Measurements from ENCODE around the gene CAPN11.

Gene CAPN11

DNA sequence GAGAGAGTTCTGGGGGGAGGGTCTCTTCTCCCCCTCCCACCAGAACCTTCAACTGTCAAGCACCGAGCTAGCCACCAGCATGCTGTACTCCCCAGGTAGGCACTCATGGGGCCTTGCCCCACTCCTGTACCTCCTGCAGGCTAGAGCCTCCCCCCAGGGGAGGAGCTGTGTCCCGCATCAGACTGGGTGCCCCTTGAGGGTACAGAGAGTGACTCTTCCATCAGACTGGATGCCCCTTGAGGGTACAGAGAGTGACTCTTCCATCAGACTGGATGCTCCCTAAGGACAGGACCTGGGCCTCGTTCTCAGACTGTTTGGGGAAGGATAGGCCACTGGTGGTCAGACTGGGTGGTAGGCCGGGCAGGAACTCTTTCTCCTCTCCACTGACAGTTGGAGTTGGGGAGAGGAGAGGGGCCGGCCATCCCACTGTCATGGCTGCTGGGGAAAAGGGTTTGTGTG is at the start of gene CAPN11:
CAPN11 (plus strand) TSS at position 51 of the 459 bp plus-strand sequence; CDS start at position 80, 29 bp downstream.
- no peak for DNase-seq

DNA sequence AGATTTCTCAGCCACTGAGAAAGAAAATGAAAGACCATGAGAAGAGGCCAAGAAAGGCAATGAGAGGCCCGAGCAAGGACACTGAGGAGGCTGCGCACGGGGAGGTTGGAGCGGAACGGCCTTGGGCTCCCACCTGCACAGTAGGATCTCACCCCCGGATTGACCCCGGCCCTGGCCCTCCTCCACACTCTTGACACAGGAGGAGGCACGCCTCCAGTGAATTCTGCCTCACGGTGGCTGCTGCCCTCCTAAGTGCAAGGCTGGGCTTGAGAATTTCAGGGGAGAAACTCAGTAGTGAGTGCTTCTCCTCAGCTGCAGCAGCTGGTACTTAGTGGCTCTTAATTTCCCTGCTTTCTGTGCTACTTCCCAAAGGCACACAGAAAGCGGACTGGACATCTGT is 49.4 kb upstream of the CAPN11 start:
- DNase-seq, result no peak

DNA sequence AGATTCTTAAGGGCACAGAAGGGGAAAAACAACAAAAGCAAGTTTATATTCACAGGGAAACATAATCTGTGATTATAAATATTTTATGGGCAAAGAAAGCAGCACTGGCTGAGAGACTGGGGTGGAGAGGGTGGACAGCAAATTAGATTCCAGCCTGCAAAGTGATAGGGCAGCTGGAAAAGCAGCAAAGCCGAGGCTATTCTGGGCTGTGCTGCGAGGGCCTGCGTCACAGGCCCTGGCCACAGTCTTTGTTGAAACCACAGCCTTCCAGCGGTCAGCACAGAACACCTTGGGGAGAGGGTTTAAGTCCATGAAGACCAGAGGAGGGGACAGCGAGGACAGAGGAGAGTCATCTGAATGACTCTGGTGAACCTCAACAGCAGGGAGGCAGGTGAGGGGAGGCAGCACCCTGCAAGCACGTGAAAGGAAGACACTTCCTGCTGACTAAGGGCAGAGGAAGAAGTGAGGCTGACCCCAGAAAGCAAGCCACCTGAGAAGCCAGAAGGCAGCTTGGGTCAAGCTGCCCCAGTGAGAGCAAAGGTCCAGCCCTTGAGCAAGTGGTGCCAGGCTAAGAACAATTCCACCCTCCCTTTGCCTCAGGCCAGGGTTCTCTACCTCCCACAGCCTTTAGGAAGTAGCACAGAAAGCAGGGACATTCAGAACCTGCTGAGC is 48.5 kb upstream of the CAPN11 start:
- no peak for DNase-seq

DNA sequence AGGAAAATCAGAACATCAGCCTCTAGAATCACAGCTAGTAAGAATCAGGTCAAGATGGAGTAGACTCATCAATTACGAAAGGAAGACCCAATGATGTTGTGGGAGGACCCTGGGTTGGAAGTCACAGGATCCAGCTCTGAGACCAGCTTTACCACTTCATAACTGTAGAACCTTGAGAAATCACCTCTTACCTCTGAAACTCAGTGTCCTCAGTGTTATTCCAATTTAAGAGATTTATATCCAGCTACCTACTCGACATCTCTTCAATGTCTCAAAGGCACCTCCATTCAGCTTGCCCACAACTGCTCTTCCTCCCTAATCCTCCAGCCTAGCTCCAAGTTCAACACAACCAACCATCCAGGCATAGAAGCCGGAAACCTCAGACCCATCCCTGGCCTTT is 47.7 kb upstream of the CAPN11 start:
- no peak for DNase-seq

DNA sequence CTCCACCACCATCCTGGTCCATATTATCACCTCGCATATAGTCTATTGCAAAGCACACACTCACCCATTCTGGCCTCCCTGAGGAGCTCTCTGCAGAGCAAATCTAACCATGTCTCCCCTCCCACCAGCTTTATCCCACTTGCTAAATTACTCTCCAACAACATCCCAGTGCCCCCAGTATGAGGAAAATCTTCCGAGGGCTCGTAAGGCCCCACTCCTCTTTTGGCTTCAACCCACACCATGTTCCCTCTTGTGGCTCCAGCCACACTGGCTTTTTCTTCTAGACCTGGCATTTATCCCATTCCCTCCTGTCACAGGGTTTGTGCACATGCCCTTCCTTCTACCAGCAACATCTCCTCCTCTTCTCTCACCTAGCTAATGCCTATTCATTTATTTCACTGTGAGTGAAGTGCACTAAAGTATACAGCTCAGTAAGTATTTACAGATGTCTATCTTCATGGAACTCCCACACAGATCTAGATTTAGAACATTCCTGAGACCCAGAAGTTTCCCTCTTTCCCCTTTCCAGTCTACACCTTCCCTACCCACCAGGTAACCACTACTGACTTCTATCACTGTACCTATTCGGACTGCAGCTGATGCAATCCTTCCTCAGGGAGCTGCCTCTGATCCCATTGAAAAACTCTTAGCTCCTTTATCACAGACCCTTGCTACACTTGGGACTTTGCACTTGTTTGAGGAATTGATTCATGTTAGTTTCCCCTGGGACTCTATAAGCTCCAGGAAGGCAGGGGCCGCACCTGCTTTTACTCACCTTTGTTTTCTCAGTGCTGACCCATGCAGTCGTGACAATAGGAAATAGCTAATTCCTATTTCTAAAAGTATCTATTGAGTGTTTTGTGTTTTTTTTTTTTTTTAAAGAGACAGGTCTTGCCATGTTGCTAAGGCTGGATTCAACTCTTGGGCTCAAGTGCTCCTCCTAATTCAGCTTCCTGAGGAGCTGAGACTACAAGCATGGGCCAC is 46.9 kb upstream of the CAPN11 start:
- no peak for DNase-seq

DNA sequence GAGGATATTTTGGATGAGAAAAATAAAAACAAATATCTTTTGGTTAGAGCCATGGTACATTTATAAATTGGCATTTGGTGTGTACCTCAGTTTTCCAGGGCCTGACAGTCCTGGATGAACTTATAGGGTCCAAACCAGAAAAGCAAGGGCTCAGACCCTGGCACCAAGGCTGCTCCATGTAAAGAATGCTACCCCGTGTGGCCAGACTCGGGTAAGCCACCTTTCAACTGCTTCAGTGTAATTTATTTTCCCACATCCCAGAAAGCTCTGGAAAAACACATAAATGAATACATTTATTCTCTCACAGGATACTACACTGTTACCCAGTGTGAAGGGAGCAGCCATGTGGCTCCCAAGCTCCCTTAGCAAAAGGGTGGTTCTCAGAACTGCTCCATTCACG is 45.2 kb upstream of the CAPN11 start:
- DNase-seq, result no peak

DNA sequence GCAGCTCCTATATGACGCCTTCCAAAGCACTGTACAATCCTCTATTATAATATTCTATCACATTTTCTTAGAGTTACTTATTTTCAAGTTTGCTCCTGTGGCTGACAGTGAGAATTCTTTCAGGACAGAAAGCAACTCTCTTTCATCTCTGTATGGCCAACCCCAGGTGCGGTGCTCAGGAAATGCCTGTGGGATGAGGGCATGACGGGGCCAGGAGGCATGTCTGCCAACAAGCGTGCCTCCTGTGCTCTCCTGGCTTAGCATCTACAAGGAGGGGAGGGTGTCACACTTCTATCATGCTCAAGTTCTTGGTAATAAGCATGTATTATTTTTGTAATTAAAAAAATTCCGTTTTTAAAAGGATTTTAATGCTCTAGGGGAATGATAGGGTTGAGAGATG is 42.8 kb upstream of the CAPN11 start:
- DNase-seq, result no peak

DNA sequence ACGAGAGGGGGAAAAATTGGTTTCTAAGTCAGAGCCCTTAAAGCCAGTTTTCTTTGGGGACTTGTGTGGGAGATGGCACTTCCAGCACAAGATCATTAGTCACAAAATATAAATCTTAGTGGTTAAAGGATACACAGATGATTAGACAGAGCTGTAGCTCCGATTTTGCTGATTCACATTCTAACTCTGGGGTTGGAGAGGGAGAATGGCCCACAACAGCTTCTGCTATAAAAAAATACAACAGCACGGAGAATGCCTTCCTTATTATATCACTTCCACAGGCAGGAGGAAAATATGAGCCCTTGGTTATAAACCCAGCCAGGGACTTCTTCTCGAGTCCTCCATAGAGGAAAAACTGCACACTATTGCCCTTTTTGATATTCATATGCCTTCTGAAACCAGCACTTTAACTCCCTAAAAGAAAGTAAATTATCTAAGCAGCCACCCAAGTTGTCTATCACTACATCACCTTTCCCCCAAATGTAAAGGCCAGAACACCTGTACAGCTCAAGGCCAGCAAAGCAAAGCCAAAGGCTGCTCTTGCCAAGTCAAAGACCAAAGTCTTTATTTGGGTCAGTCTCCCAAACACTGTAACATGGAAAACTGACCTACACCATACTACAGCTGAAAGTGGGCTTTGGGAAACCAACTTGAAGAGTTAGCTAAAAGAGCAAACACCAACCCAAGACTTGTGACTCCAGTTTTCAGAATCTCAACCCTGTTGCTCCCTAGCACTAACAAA is 41.8 kb upstream of the CAPN11 start:
- no peak for DNase-seq

DNA sequence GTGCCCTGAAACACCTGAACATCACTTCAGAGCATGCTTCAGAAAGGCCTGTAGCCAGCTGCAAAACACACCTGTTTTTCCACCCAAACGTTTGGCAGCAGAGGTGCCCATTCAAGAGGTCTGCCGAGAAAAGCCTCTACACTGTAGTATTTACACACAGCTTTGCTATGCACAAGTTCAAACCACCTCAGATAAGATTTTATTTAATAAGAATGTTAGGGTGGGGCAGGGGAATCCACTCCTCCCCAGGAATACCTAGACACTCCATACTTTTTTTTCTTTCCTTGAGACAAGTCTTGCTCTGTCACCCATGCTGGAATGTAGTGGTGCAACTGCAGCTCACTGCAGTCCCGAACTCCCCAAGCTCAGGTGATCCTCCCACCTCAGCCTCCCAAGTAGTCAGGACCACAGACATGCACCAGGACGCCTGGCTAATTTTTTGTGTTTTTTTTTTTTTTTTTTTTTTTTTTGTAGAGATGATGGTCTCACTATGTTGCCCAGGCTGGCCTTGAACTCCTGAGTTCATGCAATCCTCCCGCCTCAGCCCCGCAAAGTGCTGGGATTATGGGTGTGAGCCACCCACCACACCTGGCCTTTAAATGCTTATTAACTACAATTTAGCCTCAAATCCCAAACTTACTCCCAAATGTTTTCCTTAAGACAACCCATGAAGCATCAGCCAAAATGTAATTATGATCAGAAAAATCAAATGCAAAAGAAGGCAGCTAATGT is 41.1 kb upstream of the CAPN11 start:
- no peak for DNase-seq

DNA sequence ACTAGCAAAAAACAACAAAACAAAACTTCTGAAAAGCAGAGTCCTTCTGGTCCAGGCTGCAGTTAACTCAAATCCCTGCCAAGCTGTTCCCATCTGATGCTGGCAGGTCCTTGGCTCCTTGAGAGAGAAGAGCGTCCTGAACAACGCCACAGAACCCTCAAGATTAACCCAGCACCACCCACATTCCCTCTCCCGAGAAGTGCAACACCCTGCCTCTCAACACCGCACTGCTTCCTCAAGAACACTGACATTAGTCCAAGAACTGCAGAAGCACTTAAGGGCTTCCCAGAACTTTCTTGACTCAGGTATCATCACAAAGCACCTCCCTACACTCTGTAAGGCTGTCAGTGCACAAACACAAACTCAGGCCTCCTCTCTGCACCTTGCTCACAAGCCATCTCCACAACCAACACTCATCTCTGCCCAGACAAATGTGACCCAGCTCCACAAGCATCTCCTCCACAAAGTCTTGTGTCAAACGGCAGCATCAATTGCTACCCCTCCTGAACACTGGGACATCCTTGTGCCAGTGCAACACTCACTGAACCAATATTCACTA is 38.8 kb upstream of the CAPN11 start:
- no peak for DNase-seq

DNA sequence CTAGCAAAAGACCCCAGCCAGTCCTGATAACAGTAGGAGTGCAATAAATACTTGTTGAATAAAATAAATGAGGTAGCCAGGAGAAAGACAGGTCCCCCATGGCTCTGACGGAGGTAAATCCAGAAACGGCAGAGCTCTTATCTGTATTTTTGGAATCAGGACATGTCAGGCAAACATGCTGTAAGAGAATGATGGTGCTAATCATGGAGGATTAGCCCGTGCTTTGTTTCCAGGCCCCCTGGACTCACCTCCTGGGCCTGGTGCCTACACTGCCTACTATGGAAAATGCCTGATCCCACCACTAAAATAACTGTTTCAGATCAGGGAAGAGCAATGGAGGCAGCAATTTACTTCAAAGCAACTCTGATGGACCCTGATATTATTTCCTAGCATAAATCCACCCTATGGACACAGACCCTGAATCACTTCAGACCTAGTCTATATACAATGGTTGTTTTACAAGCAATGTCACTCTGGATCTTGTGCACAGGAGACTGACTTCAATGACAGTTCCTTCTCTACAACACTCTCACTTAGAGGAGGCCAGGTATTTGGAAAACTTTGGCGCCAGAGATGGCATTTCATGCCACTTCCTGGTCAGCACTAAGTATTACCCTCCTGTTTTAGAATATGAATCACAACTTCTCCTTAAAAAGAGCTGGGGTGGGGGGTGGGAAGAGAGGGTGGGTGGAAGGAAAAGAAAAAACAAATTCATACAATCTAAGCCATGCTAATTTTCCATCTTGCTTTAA is 37.8 kb upstream of the CAPN11 start:
- DNase-seq, result no peak

DNA sequence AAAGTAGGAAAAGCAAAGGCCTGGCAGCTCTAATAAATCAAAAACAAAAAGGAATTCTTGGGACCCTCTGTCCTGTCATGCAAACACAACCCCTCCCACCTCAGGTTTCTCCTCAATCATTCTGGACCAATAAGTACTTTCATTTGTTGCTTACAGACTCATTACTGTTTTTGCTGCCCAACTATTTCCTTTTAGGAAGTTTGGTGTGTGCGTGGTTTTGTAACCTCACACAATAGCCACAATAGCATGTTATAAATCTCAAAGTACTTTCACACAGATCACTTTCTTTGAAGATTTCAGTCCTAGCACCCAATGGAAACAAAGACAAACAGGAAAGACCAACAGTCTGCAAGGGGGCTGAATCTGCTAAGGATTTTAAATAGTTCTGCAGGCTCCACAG is 35.8 kb upstream of the CAPN11 start:
- DNase-seq, result no peak

DNA sequence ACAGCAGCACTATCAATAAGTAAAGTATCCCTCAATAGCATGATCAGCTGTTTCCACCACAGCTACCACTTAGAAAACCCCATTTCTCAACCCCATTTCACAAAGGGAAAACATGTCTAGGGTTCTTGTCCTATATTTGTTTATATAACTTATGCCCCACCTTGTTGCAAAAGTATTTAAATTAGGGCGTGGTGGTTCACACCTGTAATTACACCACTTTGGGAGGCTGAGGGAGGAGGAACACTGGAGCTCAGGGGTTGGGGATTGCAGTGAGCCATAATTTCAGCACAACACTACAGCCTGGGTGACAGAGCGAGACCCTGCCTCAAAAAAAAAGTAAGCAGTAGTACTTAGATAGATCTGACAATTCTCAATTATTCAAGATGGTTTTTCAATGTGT is 35.1 kb upstream of the CAPN11 start:
- DNase-seq, result no peak

DNA sequence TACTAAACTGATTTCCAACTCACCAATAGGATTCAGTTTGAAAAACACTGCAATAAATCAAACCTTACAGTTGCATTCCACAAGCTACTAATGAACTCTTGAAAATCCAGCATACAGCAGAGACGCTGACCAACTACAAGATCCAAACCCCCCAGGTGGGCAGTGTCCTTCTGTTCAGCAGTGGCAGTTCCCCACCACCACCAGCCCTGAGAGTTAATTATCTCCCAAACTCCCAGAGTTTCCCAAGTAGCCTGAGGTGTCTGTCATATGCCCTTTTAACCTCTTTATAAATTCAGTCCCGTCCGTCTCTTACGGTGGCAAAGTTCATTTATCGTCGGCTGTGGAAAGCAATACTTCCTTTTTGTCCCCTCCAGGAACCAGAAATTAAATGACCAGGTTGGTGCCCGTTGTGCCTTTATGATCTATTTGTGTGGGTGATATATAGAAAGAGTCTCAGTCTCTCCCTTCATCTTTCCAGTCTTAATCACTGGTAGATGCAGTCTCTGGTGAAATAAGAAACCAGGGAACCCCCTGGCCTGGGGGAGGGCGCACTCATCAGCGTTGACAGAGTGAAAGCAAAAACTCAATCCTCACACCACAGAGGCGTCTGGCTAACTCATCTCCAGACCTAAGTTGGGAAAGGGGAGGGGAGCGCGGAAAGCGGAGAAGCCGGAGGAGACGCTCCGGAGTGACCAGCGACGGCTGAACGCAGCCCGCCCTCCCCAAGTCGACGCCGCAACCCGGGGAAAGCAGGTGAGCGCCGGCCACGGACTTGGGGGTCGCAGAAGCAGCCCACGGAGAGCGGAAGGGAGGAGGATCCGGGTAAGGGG is 32.1 kb upstream of the CAPN11 start:
- no peak for DNase-seq

DNA sequence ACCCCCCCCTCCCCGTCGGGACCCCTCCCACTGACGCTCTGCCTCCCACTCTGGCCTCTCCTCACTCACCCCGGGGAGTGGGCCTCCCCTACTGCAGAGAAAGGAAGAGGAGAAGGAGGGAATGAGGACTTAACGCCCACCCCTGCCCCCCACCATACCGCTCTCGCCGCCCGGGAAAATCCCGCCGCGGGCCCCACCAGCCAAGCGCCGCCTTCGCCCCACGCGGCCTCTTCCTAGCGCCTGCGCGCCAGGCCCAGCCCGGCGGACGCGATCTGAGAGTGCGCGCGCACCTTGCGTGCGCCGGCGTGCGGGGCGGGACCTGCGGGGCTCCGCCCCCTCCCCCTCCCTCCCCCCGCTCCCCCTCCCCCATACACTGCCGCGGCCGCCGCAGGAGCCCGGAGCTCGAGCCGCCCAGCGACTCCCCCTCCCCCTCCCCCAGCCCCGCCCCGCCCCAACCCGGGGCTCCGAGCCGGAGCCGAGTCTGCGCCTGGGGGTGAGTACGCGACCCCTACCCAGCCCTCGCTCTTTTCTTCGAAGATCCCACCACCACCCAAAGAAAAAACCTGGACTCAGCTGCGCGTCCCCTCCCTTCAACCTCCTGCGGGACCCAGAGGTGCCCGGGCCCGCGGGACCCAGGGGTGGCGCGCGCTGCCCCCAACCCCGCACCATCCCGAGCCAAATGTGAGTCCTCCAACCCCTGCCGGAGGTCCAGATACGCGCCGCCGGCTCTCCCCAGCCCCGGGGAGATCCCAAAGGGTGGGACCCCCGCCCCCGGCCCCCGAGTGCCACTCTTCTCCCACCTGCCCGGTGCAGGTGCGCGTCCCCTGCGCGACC is 31.2 kb upstream of the CAPN11 start, which contains the start of the genes MRPL14 and TMEM63B:
MRPL14 (minus strand) TSS at position 267 of the 834 bp plus-strand sequence. CDS start 10,841 bp downstream, outside the sequence.
TMEM63B (plus strand) TSS at position 369 of the 834 bp plus-strand sequence. CDS start 7,031 bp downstream, outside the sequence.
- DNase-seq, result peak; percentile 46

DNA sequence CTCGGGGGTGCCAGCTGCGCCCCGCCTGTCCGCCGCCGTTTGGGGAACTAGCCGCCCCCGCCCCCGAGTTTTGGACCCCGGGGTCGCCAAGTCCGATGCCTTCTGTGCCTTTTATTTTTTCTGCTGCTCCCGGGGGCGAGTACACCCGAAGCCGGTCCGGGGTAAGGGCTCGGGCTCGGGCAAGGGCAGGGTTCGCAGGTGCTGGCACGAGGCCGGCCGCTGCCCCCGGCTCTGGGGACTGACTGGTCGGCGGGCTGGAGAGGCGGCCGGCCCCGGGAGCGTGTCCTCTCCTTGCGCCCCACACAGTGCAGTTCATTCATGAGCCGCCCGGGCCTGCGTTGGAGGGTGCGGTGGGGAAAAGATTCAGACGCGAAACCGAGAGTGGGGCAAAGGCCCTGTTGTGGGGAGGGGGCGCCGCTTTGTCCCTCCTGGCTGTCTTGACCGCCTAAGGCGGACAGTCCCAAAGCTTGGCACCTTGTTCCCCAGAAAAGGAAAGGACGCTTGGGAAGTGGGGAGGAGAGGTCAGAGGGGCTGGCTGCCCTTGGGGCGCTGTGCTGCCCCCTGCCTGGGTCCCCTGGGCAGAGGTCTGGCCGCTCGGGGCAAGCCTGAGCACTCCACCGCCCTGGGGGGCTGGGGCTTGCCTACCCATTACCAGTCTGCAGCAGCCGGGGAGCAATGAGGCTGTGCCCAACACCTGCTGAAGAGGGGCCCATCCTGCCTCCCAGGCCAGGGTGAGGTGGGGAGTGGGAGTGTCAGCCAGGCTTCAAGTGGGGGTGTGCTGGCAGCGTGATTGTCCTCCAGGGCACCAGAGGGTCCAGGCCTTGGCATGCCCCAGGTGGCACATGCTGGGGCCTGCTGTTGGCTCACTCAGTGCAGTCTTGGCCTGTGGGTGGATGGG is 30.4 kb upstream of the CAPN11 start:
- DNase-seq, result no peak

DNA sequence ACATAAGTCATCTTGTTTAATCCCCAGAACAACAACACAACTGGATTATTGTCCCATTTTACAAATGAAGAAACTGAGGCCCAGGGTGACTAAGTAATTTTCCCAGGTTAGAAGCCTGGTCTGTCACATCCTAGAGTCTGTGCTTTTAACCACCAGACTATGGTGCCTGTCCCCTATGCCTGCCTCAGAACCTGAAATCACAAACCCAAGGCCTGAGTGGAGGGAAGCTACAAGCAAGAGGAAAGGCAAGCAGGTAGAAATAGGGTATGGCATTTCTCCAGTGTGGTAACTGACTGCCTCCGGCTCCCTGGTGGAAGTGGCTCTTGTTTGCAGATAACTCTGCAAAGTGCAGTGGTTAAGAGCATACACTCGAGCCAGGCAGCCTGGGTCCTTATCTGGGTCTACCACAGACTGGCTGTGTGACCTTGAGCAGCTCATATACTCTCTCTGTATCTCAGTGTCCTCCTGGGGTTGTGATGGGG is 28.7 kb upstream of the CAPN11 start:
- DNase-seq, result no peak

DNA sequence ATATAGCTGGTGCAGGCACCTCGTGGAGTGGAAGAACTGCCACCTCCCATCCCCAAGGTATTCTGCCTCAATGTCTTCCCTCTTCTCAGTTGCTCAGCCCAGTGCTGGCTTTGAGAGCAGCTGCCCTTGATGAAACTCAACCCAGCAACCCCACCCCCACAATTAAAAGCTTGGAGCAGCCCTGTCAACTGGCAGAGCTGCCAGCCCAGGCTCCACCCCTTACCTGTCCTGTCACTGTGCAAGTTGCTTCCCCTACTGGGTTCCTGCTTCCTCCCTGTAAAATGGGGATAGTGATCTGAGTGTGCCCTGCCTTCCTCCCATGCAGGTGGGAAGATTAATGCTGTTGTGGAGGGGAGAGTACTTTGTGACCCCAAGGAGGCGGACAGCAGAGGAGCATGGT is 26.7 kb upstream of the CAPN11 start:
- no peak for DNase-seq

All from NCI-H1694 (cell line).